ENCODE results near the gene MPO. TPM values are rescaled to one million over a fixed set of nuclear protein-coding genes. Genes with fewer than 3 reads are reported as not detected.

MPO gene
- total and polyA plus RNA-seq, 9 of the 15 experiments (the other 6 are each of a cell fraction or from before 2014, with no cell fraction given): 0.04 to 0.47 (median 0.39) TPM; not detected in 6

DNA sequence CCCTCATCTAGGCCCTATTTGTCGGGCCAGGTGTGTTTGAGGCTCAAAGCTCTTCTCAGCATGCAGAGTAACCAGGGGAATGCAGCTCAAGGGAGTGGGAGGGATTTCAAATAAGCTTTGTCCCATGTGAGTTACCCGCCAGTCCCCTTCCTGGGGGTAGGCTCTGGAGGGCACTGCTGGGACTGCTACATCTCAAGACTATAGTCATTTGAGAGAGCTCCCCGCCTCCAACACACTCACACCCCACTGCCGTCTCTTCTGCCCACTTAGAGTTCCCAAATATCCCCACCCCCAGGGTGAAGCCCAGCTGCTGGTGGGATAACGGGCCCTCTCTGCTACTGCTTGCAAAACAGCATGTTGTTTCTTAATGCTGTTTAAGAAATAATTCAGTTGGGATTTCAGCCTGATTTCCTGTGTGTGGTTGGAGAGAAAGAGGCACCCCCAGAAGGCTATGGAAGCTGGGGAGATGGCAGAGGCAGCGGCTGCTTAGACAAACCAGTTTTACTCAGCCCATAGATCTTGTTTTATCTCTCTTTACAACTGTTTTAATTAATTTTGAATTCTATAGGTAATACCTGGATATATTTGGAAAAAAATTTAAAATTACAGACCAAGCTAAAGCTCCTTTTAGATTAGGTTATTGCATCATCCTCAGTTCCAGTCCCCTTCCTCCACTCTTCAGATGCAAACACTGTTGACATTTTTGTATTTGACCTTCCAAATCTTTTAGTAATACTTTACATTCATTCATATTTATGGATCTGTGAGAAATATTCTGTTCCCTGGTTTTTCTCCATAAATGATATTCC lies 4.1 kb upstream of the MPO start:
- in situ Hi-C loops (cut with MboI) (loop anchor here (25.0 kb wide), 1 partner anchor 727 kb away; no protein-coding TSS in a partner anchor), intact Hi-C loops (cut with micrococcal nuclease) (no loop called here)
- H3K4me2 ChIP-seq (ENCODE audit: insufficient read depth, low read length): no peak overlapping the region
- H2AFZ ChIP-seq (ENCODE audit: low read depth, low read length): no peak overlapping the region
- no peaks in the 10 kb centered on the region for H3K9me1 ChIP-seq (ENCODE audit: control insufficient read depth, insufficient read depth, low read length)
- no TSS peak for BruUV-seq (replicated peaks)
- FAIRE-seq (no peak), DNase-seq (ENCODE audit: extremely low read depth in 1 of 4, low spot score in 3 of 4) (no peak), ATAC-seq (peak; percentile 34)
- no peaks in the 10 kb centered on the region for H3K36me3 ChIP-seq (ENCODE audit: control insufficient read depth, insufficient read depth, low read length)
- no peaks in the 10 kb centered on the region; the same call in none of the 2 replicates for H3K9me3 ChIP-seq (replicated peaks; ENCODE audit: control insufficient read depth, insufficient read depth, low read depth, low read length)
- ChIA-PET CTCF (ENCODE audit: low intra/inter-chr PET ratio) (no interaction called here), POLR2A (interaction anchor here (0.8 to 1.1 kb wide), 3 partner anchors 11 to 152 kb away, joined by 3 read pairs; no protein-coding TSS in a partner anchor)
- no peak overlapping the region for H3K27ac ChIP-seq (ENCODE audit: extremely low read depth, low read depth, low read length)
- WGBS (ENCODE audit: insufficient coverage, low coverage, missing lambda C conversion rate): 59% methylated on average over 6 of the region's 6 CpGs
- H3K27me3 ChIP-seq (ENCODE audit: control insufficient read depth in 2 of 2, insufficient read depth in 2 of 2, low read length in 2 of 2): peaks cover 0 to 16% of the 10 kb centered on the region in 2 experiments; a peak in 3 of 5 replicates
- no peaks in the 10 kb centered on the region for H4K20me1 ChIP-seq (replicated peaks; ENCODE audit: control insufficient read depth, insufficient read depth, low read length)
- no peak overlapping the region for H3K9ac ChIP-seq (ENCODE audit: insufficient read depth in 1 of 2, low read depth in 2 of 2, low read length in 2 of 2)
- peaks cover 3 to 5% of the 10 kb centered on the region in 2 experiments; a peak in 4 of 5 replicates for H3K4me1 ChIP-seq (replicated peaks in 1 of 2; ENCODE audit: control insufficient read depth in 2 of 2, insufficient read depth in 2 of 2, low read length in 2 of 2)
- no peaks in the 10 kb centered on the region for H3K79me2 ChIP-seq (ENCODE audit: control insufficient read depth, insufficient read depth, low read length)
- H3K4me3 ChIP-seq: no peak overlapping the region
- TF ChIP-seq, protein P1, sequence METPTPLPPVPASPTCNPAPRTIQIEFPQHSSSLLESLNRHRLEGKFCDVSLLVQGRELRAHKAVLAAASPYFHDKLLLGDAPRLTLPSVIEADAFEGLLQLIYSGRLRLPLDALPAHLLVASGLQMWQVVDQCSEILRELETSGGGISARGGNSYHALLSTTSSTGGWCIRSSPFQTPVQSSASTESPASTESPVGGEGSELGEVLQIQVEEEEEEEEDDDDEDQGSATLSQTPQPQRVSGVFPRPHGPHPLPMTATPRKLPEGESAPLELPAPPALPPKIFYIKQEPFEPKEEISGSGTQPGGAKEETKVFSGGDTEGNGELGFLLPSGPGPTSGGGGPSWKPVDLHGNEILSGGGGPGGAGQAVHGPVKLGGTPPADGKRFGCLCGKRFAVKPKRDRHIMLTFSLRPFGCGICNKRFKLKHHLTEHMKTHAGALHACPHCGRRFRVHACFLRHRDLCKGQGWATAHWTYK (CRISPR knock-in tag; IDR thresholded peaks at IDR 0.05): no peak
- TF ChIP-seq, protein P2, sequence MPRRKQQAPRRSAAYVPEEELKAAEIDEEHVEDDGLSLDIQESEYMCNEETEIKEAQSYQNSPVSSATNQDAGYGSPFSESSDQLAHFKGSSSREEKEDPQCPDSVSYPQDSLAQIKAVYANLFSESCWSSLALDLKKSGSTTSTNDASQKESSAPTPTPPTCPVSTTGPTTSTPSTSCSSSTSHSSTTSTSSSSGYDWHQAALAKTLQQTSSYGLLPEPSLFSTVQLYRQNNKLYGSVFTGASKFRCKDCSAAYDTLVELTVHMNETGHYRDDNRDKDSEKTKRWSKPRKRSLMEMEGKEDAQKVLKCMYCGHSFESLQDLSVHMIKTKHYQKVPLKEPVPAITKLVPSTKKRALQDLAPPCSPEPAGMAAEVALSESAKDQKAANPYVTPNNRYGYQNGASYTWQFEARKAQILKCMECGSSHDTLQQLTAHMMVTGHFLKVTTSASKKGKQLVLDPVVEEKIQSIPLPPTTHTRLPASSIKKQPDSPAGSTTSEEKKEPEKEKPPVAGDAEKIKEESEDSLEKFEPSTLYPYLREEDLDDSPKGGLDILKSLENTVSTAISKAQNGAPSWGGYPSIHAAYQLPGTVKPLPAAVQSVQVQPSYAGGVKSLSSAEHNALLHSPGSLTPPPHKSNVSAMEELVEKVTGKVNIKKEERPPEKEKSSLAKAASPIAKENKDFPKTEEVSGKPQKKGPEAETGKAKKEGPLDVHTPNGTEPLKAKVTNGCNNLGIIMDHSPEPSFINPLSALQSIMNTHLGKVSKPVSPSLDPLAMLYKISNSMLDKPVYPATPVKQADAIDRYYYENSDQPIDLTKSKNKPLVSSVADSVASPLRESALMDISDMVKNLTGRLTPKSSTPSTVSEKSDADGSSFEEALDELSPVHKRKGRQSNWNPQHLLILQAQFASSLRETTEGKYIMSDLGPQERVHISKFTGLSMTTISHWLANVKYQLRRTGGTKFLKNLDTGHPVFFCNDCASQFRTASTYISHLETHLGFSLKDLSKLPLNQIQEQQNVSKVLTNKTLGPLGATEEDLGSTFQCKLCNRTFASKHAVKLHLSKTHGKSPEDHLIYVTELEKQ (CRISPR knock-in tag; IDR thresholded peaks at IDR 0.05): no peak
- TF ChIP-seq GTF2A2 (tag; IDR thresholded peaks at IDR 0.05) (no peak), FOXK1 (CRISPR knock-in tag; IDR thresholded peaks at IDR 0.05; ENCODE audit: borderline replicate concordance) (no peak), RBM39 (optimal IDR thresholded peaks at IDR 0.05; ENCODE audit: low read depth, low read length) (no peak), SMARCA5 (IDR thresholded peaks at IDR 0.05) (no peak), SMAD4 (CRISPR knock-in tag; conservative IDR thresholded peaks at IDR 0.05) (0 out of 2 replicates have a peak, but pooled peaks have one; percentile 17), GTF2F1 (IDR thresholded peaks at IDR 0.05; ENCODE audit: low read depth, low read length) (no peak), ZNF354B (CRISPR knock-in tag; IDR thresholded peaks at IDR 0.05) (no peak), CEBPG (CRISPR knock-in tag; IDR thresholded peaks at IDR 0.05) (peak; percentile 63; the same call in 1 of the 2 replicates), CEBPG (tag; conservative IDR thresholded peaks at IDR 0.05 in 1 of 2, IDR thresholded peaks at IDR 0.05 in 1 of 2) (peak; percentile 90 to 95), NFRKB (IDR thresholded peaks at IDR 0.05; ENCODE audit: low read depth) (no peak)
- TF ChIP-seq, protein P3, sequence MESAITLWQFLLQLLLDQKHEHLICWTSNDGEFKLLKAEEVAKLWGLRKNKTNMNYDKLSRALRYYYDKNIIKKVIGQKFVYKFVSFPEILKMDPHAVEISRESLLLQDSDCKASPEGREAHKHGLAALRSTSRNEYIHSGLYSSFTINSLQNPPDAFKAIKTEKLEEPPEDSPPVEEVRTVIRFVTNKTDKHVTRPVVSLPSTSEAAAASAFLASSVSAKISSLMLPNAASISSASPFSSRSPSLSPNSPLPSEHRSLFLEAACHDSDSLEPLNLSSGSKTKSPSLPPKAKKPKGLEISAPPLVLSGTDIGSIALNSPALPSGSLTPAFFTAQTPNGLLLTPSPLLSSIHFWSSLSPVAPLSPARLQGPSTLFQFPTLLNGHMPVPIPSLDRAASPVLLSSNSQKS (CRISPR knock-in tag; IDR thresholded peaks at IDR 0.05): no peak
- TF ChIP-seq, protein P4, sequence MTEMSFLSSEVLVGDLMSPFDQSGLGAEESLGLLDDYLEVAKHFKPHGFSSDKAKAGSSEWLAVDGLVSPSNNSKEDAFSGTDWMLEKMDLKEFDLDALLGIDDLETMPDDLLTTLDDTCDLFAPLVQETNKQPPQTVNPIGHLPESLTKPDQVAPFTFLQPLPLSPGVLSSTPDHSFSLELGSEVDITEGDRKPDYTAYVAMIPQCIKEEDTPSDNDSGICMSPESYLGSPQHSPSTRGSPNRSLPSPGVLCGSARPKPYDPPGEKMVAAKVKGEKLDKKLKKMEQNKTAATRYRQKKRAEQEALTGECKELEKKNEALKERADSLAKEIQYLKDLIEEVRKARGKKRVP (CRISPR knock-in tag; IDR thresholded peaks at IDR 0.05): peak; percentile 86
